GM20000 (cell line): Measurements from ENCODE around the gene ANKZF1.

ENCODE experiments used
- DNase-seq: peaks from one replicate; pipeline ENCODE4 v3.0.0; 2012; ENCODE audit warnings: low spot score
- CTCF ChIP-seq: IDR thresholded peaks from 2 replicates; pipeline ENCODE4 v1.5.1; 2012; ENCODE audit warnings: mild to moderate bottlenecking, control low read depth; ENCODE audit errors: extremely low read depth, missing control alignments

The ANKZF1 gene

GRCh38 chr2:219270055-219270372 is 40.4 kb downstream of the ANKZF1 start:
- DNase-seq, result no peak
- no peak for TF ChIP-seq CTCF

GRCh38 chr2:219271021-219271420 is 41.4 kb downstream of the ANKZF1 start:
- no peak for TF ChIP-seq CTCF
- DNase-seq, result no peak

- DNase-seq, result no peak
- no peak for TF ChIP-seq CTCF
These were observed 42.8 kb downstream of the ANKZF1 start for GRCh38 chr2:219272356-219272755.

- no peak for TF ChIP-seq CTCF
- no peak for DNase-seq
These were observed 43.4 kb downstream of the ANKZF1 start for GRCh38 chr2:219272995-219273394.

- no peak for DNase-seq
- TF ChIP-seq CTCF, result no peak
These were observed 44.3 kb downstream of the ANKZF1 start for GRCh38 chr2:219273937-219274336.

GRCh38 chr2:219274361-219274921 is 44.8 kb downstream of the ANKZF1 start:
- DNase-seq, result no peak
- no peak for TF ChIP-seq CTCF

GRCh38 chr2:219277703-219278654 is 48.4 kb downstream of the ANKZF1 start:
- peak; percentile 85 for TF ChIP-seq CTCF
- DNase-seq, result peak; percentile 79
